Endothelial cell of umbilical vein (primary cell): ENCODE results near the gene CRYL1. TPM values are rescaled to one million over a fixed set of nuclear protein-coding genes. Genes with fewer than 3 reads are reported as not detected.

Source experiments
- BruUV-seq: library from RNA; stranded (reverse); fragments of 400-500 nt; replicated peaks from 2 replicates; lab custom pipeline; 2021; lab: Mats Ljungman, UMichigan
- CTCF ChIA-PET: fragments of 300-600, 350-600 bp; sonication (Branson Sonifier 250); formaldehyde crosslinking; loops from one replicate; lab custom pipeline; 2021; ENCODE audit warnings: antibody characterized with exemption, inconsistent platforms; lab: Charles Lee
- POLR2A ChIA-PET: fragments of 300-600, 350-600 bp; sonication (Branson Sonifier 250); formaldehyde crosslinking; loops from one replicate; lab custom pipeline; 2021; ENCODE audit warnings: antibody characterized with exemption, inconsistent platforms; lab: Charles Lee
- DNase-seq: peaks from one replicate; pipeline ENCODE4 v3.0.0-alpha.2; 2011; ENCODE audit warnings: low read depth, low spot score
- FAIRE-seq: peaks from 2 replicates; lab custom pipeline; 2011; peaks lifted over from hg19 to GRCh38; lab: Jason Lieb, UNC
- H2AFZ ChIP-seq: 2 replicates; pipeline ENCODE4 v1.6.0; 2012; ENCODE audit warnings: low read depth, low read length, control low read depth, inconsistent platforms
- H3K27ac ChIP-seq: 2 replicates; pipeline ENCODE4 v1.5.1; 2011; ENCODE audit warnings: low read depth, mild to moderate bottlenecking, control low read depth, low read length, moderate library complexity; ENCODE audit not compliant: insufficient read depth
- H3K27me3 ChIP-seq, 2 experiments: 2 replicates each; pipeline versions ENCODE4 v1.6.0 to v1.6.1; 2011; ENCODE audit warnings: low read length in 2 of 2, mixed read lengths in 1 of 2; ENCODE audit not compliant: control insufficient read depth in 2 of 2, insufficient read depth in 2 of 2
- H3K36me3 ChIP-seq, 2 experiments: 2 replicates in 1 of 2; 3 replicates in 1 of 2; pipeline ENCODE4 v1.5.1; 2011; ENCODE audit warnings: low read length in 2 of 2, mild to moderate bottlenecking in 1 of 2, moderate library complexity in 1 of 2; ENCODE audit not compliant: control insufficient read depth in 2 of 2, insufficient read depth in 2 of 2; ENCODE audit errors: extremely low read depth in 1 of 2
- H3K4me1 ChIP-seq: 3 replicates; pipeline ENCODE4 v1.5.1; 2011; ENCODE audit warnings: mild to moderate bottlenecking, low read length; ENCODE audit not compliant: control insufficient read depth, insufficient read depth; ENCODE audit errors: extremely low read depth
- H3K4me2 ChIP-seq: 2 replicates; pipeline ENCODE4 v1.6.1; 2011; ENCODE audit warnings: low read length, control low read depth, mixed read lengths; ENCODE audit not compliant: insufficient read depth
- H3K4me3 ChIP-seq, 3 experiments: fragments of 200-600 bp in 1 of 3; sonication (generic), shearing (Covaris generic) in 1 of 3; replicated peaks in 1 of 3; 2 replicates each; pipeline ENCODE4 v1.5.1; 2011 to 2016; ENCODE audit warnings: control low read depth in 3 of 3, low read length in 3 of 3, mild to moderate bottlenecking in 2 of 3, inconsistent platforms in 1 of 3, low read depth in 1 of 3, moderate library complexity in 1 of 3; ENCODE audit not compliant: insufficient read depth in 1 of 3
- H3K79me2 ChIP-seq: 2 replicates; pipeline ENCODE4 v1.6.0; 2012; ENCODE audit warnings: low read length, inconsistent platforms; ENCODE audit not compliant: control insufficient read depth, insufficient read depth
- H3K9ac ChIP-seq: replicated peaks from 2 replicates; pipeline ENCODE3; 2011; ENCODE audit warnings: low read length, control low read depth; ENCODE audit not compliant: insufficient read depth; ENCODE audit errors: extremely low read depth
- H3K9me1 ChIP-seq: replicated peaks from 3 replicates; pipeline ENCODE4 v1.6.0; 2011; ENCODE audit warnings: mild to moderate bottlenecking, low read length; ENCODE audit not compliant: control insufficient read depth, insufficient read depth; ENCODE audit errors: extremely low read depth
- H3K9me3 ChIP-seq: replicated peaks from 2 replicates; pipeline ENCODE4 v1.5.1; 2012; ENCODE audit warnings: low read length, inconsistent platforms; ENCODE audit not compliant: control insufficient read depth, insufficient read depth
- H4K20me1 ChIP-seq: replicated peaks from 2 replicates; pipeline ENCODE3; 2011; ENCODE audit warnings: mild to moderate bottlenecking, low read length; ENCODE audit not compliant: control insufficient read depth, insufficient read depth; ENCODE audit errors: extremely low read depth
- EZH2 ChIP-seq: IDR thresholded peaks from 2 replicates; pipeline ENCODE4 v1.6.1; 2012; ENCODE audit warnings: borderline replicate concordance, low read depth, mild to moderate bottlenecking, moderate library complexity, low read length, inconsistent platforms; ENCODE audit not compliant: severe bottlenecking
- FOS ChIP-seq: IDR thresholded peaks from 2 replicates; pipeline ENCODE4 v1.6.1; 2011; ENCODE audit warnings: mild to moderate bottlenecking, low read length, moderate library complexity, borderline replicate concordance; ENCODE audit not compliant: insufficient read depth
- GATA2 ChIP-seq: IDR thresholded peaks from 2 replicates; pipeline ENCODE4 v1.7.0; 2011; ENCODE audit warnings: low read depth, mild to moderate bottlenecking, moderate library complexity, mixed read lengths, low read length; ENCODE audit not compliant: insufficient read length, insufficient read depth
- JUN ChIP-seq: IDR thresholded peaks from 2 replicates; pipeline ENCODE4 v1.6.1; 2011; ENCODE audit warnings: borderline replicate concordance, low read depth; ENCODE audit not compliant: insufficient read length, insufficient read depth
- MAX ChIP-seq: IDR thresholded peaks from 2 replicates; pipeline ENCODE4 v1.6.1; 2011; ENCODE audit not compliant: insufficient read depth, insufficient read length
- MYC ChIP-seq: IDR thresholded peaks from one replicate; pipeline ENCODE4 v1.6.1; 2011; ENCODE audit warnings: mild to moderate bottlenecking, low read depth, low read length
- POLR2A ChIP-seq: IDR thresholded peaks from 2 replicates; pipeline ENCODE4 v1.6.1; 2012; ENCODE audit warnings: low read depth, mild to moderate bottlenecking, control low read depth, low read length
- POLR2AphosphoS5 ChIP-seq: IDR thresholded peaks from 2 replicates; pipeline ENCODE4 v1.6.1; 2012; ENCODE audit warnings: low read depth, mild to moderate bottlenecking, control low read depth, low read length, moderate library complexity; ENCODE audit not compliant: insufficient read depth
- dilution Hi-C: fragments of 300-500 bp; cut with MboI; formaldehyde crosslinking; loops from one replicate; pipeline ENCODE4 v1.15.0; 2019; ENCODE audit warnings: low sequenced_read_pairs; ENCODE audit not compliant: extremely low pct_ligation_motif_present
- intact Hi-C: fragments of 100-400 bp; cut with micrococcal nuclease; formaldehyde crosslinking; loops from one replicate; pipeline ENCODE4 v1.10.0; 2022
- polyA plus RNA-seq, 4 experiments: library from polyadenylated mRNA; depleted of rRNA in 3 of 4; stranded (reverse) in 3 of 4; unstranded in 1 of 4; fragments of >200 nt; gene quantifications; 2 replicates each; pipeline versions ENCODE4 v1.2.1 to v1.2.3, GENCODE V29; 2011 to 2012; ENCODE audit warnings: missing spikeins in 1 of 4
- total RNA-seq: library from RNA; stranded (reverse); gene quantifications from 2 replicates; pipeline ENCODE4 v1.2.3, GENCODE V29; 2021
- TF ChIP-seq, protein P1 (sequence below), 2 donors: IDR thresholded peaks; 1 replicate in 1 of 2; 2 replicates in 1 of 2; pipeline ENCODE4 v1.5.1; 2011; ENCODE audit warnings: low read length in 2 of 2, mild to moderate bottlenecking in 2 of 2, moderate library complexity in 2 of 2, control low read depth in 1 of 2, inconsistent platforms in 1 of 2, low read depth in 1 of 2; ENCODE audit not compliant: insufficient read depth in 1 of 2; ENCODE audit errors: extremely low read depth in 1 of 2

CRYL1 gene
- total and polyA plus RNA-seq, 2 donors (not counting 3 experiments of a cell fraction or from before 2014, with no cell fraction given), result 13.9 to 39.0 TPM

DNA sequence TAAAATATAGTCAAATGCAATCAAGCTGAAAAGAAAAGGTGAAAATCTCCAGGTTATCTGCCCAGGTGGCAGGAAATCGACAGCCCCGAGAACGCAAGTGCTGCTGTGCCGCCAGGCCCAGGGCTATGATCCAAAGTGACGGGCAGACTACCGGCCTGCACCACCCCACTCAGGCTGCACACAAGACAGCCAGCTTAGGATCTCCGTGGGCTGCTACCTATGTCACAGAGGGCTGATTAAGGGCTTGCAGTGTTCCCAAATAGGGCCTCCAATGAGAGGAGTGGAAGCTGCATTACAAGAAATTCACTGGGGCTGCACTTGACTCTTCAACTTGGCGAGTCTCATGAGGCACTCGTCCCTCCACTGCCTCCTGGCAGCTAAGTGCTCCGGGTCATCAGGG, 121.8 kb downstream of the CRYL1 start:
- Histone ChIP-seq H3K79me2 (no peaks in the 10 kb centered on the region), H3K27ac (no peak overlapping the region), H3K4me3 (no peak overlapping the region), H3K4me2 (no peak overlapping the region), H3K27me3 (no peaks in the 10 kb centered on the region), H3K4me1 (no peaks in the 10 kb centered on the region), H3K36me3 (no peaks in the 10 kb centered on the region), H3K9ac (no peak overlapping the region), H4K20me1 (no peaks in the 10 kb centered on the region), H3K9me3 (no peaks in the 10 kb centered on the region), H2AFZ (no peak overlapping the region), H3K9me1 (no peaks in the 10 kb centered on the region)
- no peak for DNase-seq
- dilution Hi-C loops (no loop called here), intact Hi-C loops (no loop called here)
- BruUV-seq, result no TSS peak
- CTCF ChIA-PET, result no interaction called here
- FAIRE-seq, result no peak
- POLR2A ChIA-PET, result no interaction called here
- TF ChIP-seq POLR2A, result no peak
- TF ChIP-seq MYC, result no peak
- TF ChIP-seq POLR2AphosphoS5, result no peak
- TF ChIP-seq JUN, result no peak

- Histone ChIP-seq H3K79me2 (no peaks in the 10 kb centered on the region), H3K9ac (no peak overlapping the region), H3K27me3 (no peaks in the 10 kb centered on the region), H3K4me2 (no peak overlapping the region), H4K20me1 (no peaks in the 10 kb centered on the region), H3K9me3 (no peaks in the 10 kb centered on the region), H3K36me3 (no peaks in the 10 kb centered on the region), H3K4me3 (no peak overlapping the region), H3K9me1 (no peaks in the 10 kb centered on the region), H3K4me1 (no peaks in the 10 kb centered on the region), H3K27ac (no peak overlapping the region), H2AFZ (no peak overlapping the region)
- FAIRE-seq (no peak), DNase-seq (no peak)
- no TSS peak for BruUV-seq
- dilution Hi-C loops (no loop called here), intact Hi-C loops (no loop called here)
- TF ChIP-seq, protein P1, sequence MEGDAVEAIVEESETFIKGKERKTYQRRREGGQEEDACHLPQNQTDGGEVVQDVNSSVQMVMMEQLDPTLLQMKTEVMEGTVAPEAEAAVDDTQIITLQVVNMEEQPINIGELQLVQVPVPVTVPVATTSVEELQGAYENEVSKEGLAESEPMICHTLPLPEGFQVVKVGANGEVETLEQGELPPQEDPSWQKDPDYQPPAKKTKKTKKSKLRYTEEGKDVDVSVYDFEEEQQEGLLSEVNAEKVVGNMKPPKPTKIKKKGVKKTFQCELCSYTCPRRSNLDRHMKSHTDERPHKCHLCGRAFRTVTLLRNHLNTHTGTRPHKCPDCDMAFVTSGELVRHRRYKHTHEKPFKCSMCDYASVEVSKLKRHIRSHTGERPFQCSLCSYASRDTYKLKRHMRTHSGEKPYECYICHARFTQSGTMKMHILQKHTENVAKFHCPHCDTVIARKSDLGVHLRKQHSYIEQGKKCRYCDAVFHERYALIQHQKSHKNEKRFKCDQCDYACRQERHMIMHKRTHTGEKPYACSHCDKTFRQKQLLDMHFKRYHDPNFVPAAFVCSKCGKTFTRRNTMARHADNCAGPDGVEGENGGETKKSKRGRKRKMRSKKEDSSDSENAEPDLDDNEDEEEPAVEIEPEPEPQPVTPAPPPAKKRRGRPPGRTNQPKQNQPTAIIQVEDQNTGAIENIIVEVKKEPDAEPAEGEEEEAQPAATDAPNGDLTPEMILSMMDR (IDR thresholded peaks at IDR 0.05; ENCODE audit: extremely low read depth in 1 of 2, insufficient read depth in 1 of 2, low read depth in 1 of 2, low read length in 2 of 2), result no peak
- TF ChIP-seq POLR2A (no peak), MAX (no peak), GATA2 (no peak), FOS (no peak), POLR2AphosphoS5 (no peak), EZH2 (no peak), MYC (no peak), JUN (no peak)
- ChIA-PET POLR2A (no interaction called here), CTCF (no interaction called here)
Measured at GRCh38 chr13:20402881-20403280, 122.8 kb downstream of the CRYL1 start.
